ENCODE data around the gene SUFU. TPM values are rescaled to one million over a fixed set of nuclear protein-coding genes. Genes with fewer than 3 reads are reported as not detected.

Gene SUFU
- total and polyA plus RNA-seq, 10 donors: 2.0 to 21.9 (median 13.0) TPM

DNA sequence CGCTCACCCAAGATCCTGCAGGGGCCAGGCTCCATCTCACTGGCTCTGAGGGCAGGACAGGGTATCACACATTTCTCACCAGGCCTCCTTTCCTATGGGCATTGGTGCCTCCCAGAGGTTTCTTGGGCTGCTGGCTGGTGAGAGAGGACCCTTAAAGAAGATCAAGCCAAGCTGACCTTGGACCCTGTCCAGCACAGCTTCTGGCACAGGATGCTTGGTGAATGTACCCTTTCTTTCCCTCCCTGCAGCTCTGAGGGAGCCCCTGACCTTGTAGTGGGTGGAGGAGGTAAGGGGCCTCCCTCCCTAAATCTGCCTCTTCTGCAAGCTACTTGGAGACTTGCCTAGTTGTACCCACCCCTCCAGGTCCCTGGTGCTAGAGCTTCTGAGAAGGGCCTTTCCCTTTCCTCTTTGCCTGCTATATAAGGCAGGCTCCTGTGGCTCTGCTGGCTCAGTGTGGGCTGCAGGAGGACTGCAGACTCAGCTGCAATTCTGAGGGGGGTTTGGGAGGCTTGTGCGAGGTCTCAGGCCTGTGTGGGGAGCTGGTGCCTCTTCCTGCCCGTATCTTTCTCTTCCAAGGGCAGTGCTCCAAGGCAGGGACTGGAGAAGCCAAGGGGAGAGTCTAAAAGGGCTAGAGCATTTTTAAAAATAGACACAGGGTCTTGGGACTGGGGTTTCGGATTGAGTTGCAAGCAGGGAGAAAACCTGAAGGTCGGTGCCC is 128.8 kb downstream of the SUFU start:
- intact Hi-C loops (cut with DNase I; ENCODE audit: low total_unique reads): no loop called here
- Histone ChIP-seq H3K27me3 (replicated peaks in 1 of 7) (no peaks in the 10 kb centered on the region), H3K4me3 (no peak overlapping the region), H3K36me3 (peaks cover 0 to 44% (median 8%) of the 10 kb centered on the region in 6 donors), H3K9me3 (no peaks in the 10 kb centered on the region), H3K4me1 (peaks cover 41 to 91% (median 66%) of the 10 kb centered on the region in 6 donors), H3K27ac (peak overlapping the region; percentile 37 to 88 (median 80))
- TF ChIP-seq POLR2AphosphoS5 (IDR thresholded peaks at IDR 0.05) (no peak), CTCF (IDR thresholded peaks at IDR 0.05 in 8 of 11, conservative IDR thresholded peaks at IDR 0.05 in 3 of 11) (no peak), POLR2A (IDR thresholded peaks at IDR 0.05) (no peak)
- 29 to 34% (median 29%) methylated on average over 5 of the region's 5 CpGs for WGBS, 5 donors
- DNase-seq: peak; percentile 62

DNA sequence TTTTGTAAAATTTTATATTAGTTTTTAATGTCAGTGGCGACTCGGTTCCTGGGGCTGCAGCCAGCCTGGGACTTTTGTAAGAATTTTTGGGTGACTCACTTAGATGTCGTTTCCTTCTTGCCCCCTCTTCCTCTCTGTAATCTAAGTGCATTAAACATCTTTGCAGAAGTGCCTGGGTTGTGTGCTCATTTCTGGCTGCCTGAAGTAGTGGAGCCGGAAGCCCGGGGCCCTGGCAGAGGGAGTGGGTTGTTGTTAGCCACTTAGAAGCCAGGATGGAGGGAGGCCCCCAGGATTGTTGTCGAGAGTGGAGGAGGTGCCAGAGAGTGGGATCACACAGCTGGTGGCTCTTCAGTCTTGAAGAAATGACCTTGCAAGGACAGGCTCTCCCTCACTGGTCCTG is 129.5 kb downstream of the SUFU start:
- no peak overlapping the region for H3K4me3 ChIP-seq
- H3K9me3 ChIP-seq: no peaks in the 10 kb centered on the region
- 1 to 10% (median 8%) methylated on average over 6 of the region's 6 CpGs for WGBS, 5 donors

GRCh38 chr10:102633848-102634247 is 130.1 kb downstream of the SUFU start:
- Histone ChIP-seq H3K27ac (peak overlapping the region; percentile 37 to 88 (median 80)), H3K9me3 (no peaks in the 10 kb centered on the region), H3K4me1 (peaks cover 33 to 78% (median 55%) of the 10 kb centered on the region in 6 donors), H3K27me3 (replicated peaks in 1 of 7) (no peaks in the 10 kb centered on the region), H3K36me3 (peaks cover 0 to 31% (median 8%) of the 10 kb centered on the region in 6 donors), H3K4me3 (no peak overlapping the region)
- peak; percentile 75 for DNase-seq
- TF ChIP-seq CTCF (IDR thresholded peaks at IDR 0.05 in 8 of 11, conservative IDR thresholded peaks at IDR 0.05 in 3 of 11) (no peak), POLR2A (IDR thresholded peaks at IDR 0.05) (no peak), POLR2AphosphoS5 (IDR thresholded peaks at IDR 0.05) (no peak)
- WGBS, 5 donors: 78 to 89% (median 86%) methylated on average over 3 to 5 of the region's 5 CpGs
- intact Hi-C loops (cut with DNase I; ENCODE audit: low total_unique reads): no loop called here

More for the DNA sequence above, 129.5 kb downstream of the SUFU start:
- no peaks in the 10 kb centered on the region for H3K27me3 ChIP-seq (replicated peaks in 1 of 7)
- H3K27ac ChIP-seq: peak overlapping the region; percentile 37 to 88 (median 80)
- TF ChIP-seq POLR2AphosphoS5 (IDR thresholded peaks at IDR 0.05) (peak in 1 of 3 donors; percentile 55), CTCF (IDR thresholded peaks at IDR 0.05 in 8 of 11, conservative IDR thresholded peaks at IDR 0.05 in 3 of 11) (no peak), POLR2A (IDR thresholded peaks at IDR 0.05) (no peak)
- intact Hi-C loops (cut with DNase I; ENCODE audit: low total_unique reads): no loop called here
- peaks cover 35 to 84% (median 59%) of the 10 kb centered on the region in 6 donors for H3K4me1 ChIP-seq
- peak; percentile 84 for DNase-seq
- peaks cover 0 to 37% (median 8%) of the 10 kb centered on the region in 6 donors for H3K36me3 ChIP-seq

GRCh38 chr10:102634686-102635085 is 130.9 kb downstream of the SUFU start:
- no peaks in the 10 kb centered on the region for H3K27me3 ChIP-seq (replicated peaks in 1 of 7)
- WGBS, 5 donors: 54 to 86% (median 77%) methylated on average over 4 of the region's 4 CpGs
- no peak for TF ChIP-seq POLR2A (IDR thresholded peaks at IDR 0.05)
- peaks cover 33 to 70% (median 51%) of the 10 kb centered on the region in 6 donors for H3K4me1 ChIP-seq
- no peak overlapping the region for H3K4me3 ChIP-seq
- H3K27ac ChIP-seq: peak overlapping the region in 6 of 8 donors; percentile 22 to 88 (median 81)
- no peak for DNase-seq
- peaks cover 0 to 23% (median 8%) of the 10 kb centered on the region in 6 donors for H3K36me3 ChIP-seq
- no peaks in the 10 kb centered on the region for H3K9me3 ChIP-seq
- intact Hi-C loops (cut with DNase I; ENCODE audit: low total_unique reads): no loop called here

Measured in spleen (tissue), 11 donors.